CD4-positive, alpha-beta T cell treated with Interferon gamma for 1 hour (primary cell): Measurements from ENCODE around the gene NAV2.
"Not testable (repeated sequence)": the region's sequence is repeated elsewhere in the genome, so short reads cannot be mapped to it uniquely, and the experiment has no call there.

ENCODE experiments used
- DNase-seq: peaks from one replicate; pipeline ENCODE4 v3.0.0-alpha.2; 2020

NAV2 gene

DNA sequence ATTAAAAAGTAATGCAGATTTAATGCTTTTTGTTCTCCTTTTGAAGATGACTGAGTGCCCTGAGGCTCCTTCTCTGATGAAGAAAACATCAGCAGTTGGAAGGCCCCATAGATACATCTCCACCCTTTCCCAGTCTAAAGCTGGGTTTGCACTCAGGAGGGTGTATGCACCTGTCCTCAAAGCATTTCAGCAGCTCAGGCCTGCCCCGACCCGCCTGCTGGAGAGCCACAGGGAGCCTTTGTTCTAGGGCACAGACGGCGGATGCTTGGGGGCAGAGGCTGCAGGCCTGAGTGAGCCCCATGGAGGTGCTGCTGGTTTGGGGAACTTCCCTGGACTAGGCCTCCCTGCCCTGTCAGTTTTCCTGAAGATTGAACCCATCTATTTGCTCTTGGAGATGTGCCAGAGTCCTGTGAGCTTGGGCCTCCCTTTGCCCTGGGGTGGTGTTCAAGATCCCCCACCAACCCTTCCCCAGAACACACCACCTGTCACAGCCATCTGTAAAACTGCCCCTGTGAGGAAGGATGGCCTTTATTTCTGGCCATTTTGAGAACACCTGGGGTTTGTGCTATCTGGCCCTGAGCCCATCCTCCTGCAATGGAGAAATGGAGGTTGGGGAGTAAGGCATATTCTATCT lies 160.0 kb downstream of the NAV2 start:
- no peak for DNase-seq

DNA sequence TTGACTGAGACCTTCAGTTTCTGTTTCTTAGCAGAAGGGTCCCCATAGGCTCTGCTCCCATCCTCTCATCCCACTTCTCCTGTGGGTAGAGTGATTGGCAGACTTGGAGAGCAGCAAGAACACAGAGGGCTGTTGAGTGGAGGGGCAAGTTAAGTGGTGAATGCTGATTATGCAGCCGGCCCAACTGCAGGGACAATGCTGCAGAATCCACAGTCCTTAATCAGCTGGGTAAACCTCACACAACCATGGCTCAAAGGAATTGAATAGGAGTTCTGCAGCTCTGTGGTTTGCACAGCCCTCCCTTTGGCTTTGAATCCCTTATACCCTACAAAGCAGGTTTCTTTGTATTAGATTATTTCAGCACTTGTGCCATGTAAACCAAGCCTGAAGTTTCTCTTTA lies 161.1 kb downstream of the NAV2 start:
- DNase-seq, result no peak

DNA sequence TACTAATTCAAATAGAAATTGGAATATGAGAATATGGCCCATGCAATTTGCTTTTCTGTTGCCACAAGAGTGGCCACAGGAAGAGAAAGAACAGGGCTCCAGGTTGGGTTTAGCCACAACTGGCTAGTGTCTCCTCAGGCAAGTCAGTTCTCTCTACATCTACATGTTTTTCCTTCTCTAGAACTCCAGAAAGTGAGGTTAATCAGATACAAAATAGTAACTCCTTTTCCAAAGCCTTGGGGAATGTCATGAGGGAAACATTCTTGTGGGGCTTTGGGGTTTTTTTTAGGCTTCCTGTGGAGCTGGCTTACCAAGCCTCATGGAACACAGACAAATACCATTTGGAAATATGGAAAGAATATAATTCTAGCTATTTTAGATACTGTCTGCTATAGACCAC lies 161.6 kb downstream of the NAV2 start:
- no peak for DNase-seq

DNA sequence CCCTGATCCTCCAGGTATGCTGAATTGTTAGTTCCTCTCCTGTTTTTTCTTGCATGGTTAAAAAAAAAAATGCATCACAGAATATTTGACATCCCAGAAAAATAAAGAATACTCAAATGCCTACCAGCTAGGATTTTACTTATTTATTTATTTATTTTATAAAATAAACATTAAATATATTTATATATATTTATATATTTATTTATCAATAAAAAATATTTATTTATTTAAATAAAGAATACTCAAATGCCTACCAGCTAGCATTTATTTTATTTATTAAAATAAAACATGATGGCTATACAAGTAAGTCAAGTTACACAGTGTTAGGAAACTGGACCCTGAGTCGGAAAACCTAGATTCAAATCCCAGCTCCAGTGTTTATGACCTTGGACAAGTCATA lies 164.1 kb downstream of the NAV2 start:
- no peak for DNase-seq

DNA sequence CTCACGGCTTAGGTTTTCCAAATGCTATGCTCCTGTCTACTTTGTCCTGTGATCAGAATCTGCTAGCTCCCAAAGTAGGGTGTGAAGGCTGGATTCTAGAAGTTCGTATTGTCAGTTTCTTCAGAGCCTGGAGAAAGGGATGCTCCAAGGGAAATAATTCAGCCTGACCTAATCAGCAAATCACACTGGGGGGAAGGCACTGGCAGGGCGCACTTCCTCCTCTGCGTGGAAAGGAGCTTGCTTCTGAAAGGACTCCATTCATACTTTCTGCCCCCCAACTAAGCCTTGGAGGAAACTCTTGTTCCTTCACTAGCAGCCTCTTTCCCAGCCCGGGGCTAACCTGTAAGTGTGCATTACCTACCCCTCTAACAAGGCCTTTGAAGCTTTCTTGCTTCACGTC lies 165.9 kb downstream of the NAV2 start:
- no peak for DNase-seq

DNA sequence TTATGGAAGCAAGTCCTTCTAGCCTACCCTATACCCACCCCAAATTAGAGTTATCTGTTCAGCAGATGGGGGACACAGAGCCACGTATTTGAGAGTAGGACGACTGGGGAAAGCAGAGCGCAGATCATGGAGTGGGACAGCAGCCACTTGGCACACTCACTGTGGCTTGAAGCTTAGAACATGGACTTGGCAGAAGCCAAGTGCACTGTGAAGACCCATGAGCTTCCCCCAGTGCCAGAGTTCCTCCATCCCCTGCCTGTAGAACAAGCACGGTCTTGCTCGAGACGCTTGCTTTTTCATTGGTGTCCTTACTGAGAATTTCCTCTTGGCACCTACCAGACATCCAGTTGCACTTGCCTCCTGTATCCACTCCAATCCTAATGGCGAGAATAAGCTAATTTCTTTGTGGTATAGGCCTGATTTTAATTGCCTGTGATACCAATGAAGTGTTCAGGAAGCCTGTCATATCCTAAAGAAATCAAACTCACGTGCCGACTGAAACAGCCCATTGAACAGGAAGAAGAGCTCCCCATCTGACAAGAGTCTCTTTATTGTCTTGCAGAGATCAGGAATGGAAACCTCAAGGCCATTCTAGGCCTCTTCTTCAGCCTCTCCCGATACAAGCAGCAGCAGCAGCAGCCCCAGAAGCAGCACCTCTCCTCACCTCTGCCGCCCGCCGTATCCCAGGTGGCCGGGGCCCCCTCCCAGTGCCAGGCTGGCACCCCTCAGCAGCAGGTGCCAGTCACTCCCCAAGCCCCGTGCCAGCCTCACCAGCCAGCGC lies 166.9 kb downstream of the NAV2 start:
- no peak for DNase-seq

DNA sequence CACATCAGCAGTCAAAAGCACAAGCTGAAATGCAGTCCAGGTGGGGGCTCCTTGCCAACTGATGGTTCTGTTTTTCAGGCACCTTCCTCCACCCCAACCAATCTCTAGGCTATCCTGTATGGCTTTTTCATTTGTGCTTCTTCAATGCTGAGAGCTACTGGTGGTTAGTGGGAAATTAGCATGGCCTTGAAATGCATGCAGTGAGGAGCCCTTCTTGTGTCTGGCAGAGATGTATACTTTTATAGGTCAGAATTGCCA lies 167.4 kb downstream of the NAV2 start:
- DNase-seq, result no peak

DNA sequence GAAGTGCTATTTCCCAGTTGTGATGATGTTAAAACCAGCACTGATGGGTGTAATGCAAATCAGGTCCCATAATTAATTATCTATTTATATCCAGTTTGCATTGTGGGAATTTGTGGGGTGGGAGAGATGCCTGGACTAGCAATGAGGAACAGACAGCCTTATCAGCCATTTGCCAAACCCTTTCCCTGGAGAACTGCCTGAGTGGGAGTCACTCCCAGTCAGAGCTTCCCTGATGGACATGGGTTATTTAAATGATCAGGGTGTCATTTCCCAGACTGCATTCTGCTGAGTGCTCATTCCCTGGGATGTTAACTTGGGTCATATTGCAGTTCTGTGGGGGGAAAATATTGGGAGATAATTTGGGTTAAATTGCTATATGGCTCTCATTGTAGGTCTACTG lies 168.5 kb downstream of the NAV2 start:
- DNase-seq, result no peak

DNA sequence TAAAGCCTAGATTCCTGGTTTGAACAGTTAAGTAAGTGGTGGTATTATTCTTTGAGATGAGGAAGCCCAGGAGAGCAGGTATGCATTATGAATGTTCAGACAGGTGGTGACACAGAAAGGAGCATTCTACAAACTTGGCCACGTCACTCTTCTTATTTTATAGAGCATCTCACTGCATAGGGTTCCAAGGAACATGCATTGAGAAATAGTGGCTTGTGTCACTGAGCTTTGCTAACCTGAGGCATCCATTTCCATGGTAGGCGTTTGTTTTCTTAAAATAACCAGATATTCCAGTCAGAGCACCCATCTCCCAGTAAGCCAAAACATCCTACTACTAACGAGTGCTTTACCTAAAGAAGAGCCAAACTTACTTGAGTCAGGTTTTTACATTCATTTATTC lies 169.7 kb downstream of the NAV2 start:
- DNase-seq, result no peak

DNA sequence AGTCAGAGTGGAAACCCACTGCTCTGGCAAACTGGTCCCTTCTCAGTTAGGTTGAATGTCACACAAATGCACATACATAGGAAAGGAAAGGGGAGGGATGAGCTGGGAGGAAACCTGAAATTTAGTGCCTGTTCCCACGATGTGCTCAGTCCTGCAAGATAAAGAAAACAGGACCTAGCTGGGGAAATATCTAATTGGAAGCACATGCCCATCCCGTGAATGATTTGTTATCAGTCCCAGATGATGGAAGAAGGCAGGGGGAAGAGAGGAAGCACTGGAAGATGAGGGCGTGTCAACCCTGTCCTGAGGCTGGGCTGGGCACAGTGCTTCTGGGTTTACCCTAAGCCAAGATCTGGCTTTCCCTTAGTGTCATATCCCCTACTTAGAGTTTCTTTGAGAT lies 173.9 kb downstream of the NAV2 start:
- DNase-seq, result no peak

DNA sequence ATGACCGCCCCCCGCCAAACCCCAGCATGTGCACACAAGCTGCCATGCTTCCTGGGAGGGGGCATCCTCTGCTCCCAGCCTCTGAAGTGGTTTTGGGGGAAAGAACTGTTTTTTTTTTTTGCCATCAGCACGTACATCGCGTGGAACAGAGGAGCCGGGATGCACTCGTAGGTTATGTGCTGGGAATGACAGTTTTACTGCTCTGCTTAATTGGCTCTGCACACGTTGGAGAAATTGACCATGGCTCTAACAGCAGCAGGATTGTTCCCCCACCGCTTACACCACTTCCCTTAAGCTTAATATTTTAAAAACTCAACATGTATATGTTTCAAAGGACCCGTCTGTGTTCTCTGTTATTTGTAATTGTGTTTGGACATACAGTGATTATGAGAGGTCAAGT lies 175.2 kb downstream of the NAV2 start:
- no peak for DNase-seq

DNA sequence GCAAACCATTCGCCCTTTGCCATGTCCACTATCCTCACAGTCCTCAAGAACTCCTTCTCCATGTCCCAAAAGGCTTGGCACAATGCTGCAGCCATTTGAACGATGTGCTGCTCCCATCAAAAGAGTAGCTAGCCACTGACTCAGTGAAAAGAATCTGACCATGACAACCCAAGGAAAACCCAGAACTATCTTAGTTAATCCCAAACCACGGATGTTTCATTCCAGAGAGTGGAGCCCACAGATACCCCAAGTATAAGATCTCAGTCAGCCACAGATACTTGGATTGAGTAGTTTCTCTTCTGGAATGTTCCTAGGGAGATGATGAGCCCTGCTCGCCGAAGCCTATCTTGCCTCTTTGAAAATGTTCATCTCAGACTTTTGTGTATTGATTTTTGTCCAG lies 176.9 kb downstream of the NAV2 start:
- no peak for DNase-seq

DNA sequence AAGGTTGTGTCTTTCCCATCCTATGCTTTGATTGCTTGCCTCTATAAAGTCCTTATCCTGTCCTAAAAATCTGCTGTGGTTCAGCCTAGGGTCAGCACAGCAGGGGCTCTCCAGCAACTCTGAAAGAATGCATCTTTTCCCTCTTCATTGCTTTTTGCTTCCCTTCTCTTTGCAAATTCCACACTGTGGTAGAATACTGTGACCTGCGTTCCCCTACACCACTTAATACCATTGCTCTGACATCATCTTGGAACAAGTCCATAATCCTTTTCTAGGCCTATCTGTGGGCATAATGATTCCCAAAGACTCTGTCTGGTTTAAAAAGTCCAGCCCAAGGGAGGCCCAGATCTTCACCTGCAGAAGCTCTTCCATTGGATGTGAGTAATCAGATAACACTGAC lies 177.7 kb downstream of the NAV2 start:
- no peak for DNase-seq

DNA sequence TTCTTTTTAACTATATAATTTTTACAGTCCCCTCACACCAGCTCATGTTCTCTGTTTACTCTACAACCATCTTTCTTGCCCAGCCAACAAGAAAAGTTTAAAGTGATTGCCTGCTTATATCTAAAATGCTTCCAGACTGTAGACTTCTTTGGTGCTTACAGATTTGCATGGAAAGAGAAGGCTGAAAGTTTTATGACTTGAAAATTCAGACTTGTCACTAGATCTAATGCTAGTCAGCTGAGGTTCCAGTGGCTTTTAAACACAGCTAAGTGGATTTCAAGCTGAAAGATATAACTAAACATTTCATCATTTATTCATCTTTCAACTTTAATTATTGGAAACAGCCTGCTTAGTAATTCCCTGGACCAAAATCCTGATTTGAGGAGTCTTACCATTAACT lies 178.4 kb downstream of the NAV2 start:
- DNase-seq, result no peak

DNA sequence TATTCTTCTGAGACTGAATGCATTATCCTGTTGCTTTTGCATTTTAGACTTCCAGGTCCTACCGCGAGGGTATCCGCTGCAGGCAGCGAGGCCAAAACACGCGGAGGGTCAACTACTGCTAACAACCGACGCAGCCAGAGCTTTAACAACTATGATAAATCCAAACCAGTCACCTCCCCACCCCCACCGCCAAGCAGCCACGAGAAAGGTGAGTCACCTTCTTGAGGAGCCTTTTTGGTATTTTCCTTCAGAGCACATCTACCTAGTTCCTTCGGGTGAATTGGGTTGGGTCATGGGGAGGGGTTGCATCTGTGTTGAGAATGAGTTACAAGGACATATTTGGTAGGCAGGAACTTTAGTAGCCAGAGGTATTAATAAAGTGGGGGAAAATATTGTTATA lies 179.8 kb downstream of the NAV2 start:
- no peak for DNase-seq

DNA sequence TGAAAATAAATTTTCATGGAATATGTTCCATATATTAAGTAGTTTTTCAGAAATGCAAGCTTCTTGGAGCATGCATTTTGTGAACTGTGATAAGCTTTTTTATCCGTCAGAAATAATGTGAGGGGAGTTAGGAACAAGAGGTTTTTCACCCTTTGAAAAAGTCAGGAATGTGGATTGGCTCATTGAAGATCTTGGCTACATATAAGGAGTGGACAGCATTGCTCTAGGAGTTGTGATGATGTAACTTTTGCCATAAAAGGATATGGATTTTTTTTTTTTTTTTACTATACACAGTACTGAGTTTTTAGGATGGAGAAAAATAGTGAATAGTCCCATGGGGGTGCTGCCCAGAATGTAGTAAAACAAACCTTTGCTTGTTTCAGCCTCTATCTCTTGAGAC lies 180.2 kb downstream of the NAV2 start:
- no peak for DNase-seq

DNA sequence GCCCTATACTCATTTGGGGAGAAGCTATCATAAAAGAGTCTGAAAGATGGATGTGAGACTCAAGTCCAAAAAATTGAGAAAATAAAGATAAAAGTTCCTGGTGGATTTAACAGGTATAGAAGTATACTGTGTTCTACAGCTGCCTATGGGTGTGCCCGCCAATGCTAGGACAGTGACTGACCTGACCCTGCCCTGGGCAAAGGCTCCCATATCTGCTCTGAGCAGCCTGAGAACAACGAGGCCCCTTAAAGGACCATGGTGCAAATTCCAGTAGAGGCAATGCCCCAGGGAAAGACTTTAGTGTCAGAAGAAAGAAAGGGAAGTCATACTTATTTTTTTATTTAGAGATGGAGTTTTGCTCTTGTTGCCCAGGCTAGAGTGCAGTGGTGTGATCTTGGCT lies 181.8 kb downstream of the NAV2 start:
- no peak for DNase-seq

DNA sequence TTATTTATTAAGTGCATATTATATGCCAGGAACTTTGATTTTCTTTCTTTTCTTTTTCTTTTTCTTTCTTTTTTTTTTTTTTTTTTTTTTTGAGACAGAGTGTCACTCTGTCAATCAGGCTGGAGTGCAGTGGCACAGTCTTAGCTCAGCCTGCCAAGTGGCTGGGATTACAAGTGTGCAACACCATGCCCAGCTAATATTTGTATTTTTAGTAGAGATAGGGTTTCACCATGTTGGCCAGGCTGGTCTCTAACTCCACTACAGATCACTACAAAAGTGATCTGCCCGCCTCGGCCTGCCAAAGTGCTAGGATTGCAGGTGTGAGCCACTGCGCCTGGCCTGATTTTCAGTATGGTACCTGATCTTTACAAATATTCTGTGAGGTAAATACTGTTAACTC lies 182.4 kb downstream of the NAV2 start:
- not testable (repeated sequence) for DNase-seq

DNA sequence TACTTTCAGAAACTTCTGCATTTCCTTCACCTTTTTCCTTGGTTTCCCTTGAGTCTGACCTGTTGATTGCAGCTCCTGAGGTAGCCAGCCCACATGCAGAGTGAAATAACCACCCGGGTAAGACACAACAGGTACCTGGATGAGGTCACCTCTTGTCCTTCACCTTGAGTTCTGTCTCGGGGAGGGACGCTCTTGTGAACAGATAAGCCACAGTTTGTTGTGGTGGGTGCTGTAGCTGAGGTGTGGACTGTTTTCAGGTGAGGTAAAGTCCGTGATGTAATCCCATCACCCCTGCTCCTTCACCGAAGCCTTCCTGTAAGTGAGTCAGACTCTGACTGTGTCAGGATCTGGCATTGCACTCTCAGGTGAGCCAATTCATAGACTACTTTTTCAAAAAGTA lies 183.1 kb downstream of the NAV2 start:
- DNase-seq, result no peak

DNA sequence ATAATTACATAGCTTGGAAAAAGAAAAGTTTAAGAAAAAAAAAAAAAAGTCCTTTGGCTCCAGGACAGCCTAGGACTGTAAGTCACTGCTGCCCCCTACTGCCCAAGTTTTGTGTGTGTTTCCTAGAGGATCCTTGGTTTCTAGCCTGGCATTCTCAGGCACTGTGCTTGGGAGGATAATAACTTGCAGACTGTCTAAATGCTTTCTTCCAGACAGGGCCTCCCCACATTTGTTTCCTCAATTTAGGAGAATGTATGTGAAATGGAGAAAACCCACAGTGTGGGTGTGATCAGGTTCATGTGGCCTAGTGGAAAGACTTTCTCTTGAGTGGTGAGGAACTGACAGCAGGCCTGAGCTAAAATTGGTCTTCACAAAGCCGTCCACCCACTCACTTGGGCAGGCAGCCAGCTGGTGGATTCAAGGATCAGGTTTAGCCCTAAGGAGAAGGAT lies 191.0 kb downstream of the NAV2 start:
- peak; percentile 16 for DNase-seq

DNA sequence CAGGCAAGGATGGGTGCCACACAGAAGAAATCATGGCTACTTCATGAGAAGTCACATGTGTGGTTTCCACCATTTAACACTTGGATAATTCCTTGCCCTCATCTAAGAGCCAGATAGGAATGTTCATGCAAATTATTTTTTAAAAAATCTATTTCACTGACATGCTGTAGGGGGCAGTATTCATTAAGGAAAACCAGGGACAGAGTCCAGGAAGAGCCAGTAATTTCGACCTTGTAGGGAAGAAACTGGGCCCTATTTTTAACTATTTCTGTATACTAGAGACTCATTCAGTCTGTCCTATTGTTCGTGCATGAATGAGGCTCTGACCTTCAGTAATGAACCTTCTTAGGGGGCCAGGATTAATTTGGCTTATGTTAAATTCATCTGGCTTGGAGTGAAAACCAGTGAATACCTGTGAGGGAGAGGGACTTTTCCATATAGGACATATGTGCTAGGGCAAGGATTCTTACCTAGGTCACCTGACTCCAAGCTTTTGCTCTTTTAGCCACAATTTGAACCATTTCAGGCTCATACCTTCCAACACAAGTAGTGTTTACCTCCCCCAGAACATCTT lies 192.7 kb downstream of the NAV2 start:
- no peak for DNase-seq

DNA sequence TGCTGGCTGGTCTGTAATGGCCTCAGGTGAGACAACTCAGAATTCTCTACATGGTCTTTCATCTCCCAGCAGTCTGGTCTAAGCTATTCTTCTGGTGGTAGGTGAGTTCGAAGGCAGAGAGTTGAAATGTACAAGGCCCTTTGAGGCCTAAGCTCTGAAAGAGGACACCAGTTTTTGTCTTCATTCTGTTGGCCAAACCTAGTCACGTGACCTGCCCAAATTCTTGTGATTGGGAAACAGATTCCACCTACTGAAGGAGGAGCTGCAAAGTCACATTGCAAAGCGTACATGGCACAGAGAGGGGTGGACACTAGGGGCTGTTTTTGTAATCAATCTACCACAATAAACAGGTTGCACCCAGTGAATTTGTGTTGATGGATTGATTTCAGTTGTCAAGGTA lies 193.5 kb downstream of the NAV2 start:
- no peak for DNase-seq

DNA sequence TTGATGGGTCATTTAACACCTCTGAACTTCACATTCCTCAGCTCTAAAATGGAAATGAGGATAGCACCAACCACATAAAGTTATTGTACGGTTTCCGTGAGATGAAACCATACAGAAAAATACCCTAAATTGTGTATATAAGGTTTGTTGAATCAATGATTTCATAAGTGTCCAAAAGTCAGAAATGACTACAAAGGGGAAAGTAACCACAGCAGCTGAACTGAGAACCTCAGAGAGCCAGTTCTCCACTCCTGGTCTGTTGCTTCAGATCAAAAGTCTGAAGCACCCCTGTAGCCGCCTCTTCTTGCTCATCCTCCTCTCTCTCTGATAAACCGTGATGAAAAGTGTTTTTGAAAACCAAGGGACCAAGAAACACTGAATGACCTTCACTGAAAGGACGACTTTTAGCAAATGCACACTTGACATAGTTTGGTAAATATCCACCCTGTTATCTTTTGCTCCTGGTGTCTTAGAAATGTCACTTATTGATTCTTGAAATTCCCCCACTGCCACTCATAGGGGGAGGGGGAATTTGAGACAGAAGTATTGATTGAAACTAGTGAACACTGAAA lies 194.5 kb downstream of the NAV2 start:
- no peak for DNase-seq

DNA sequence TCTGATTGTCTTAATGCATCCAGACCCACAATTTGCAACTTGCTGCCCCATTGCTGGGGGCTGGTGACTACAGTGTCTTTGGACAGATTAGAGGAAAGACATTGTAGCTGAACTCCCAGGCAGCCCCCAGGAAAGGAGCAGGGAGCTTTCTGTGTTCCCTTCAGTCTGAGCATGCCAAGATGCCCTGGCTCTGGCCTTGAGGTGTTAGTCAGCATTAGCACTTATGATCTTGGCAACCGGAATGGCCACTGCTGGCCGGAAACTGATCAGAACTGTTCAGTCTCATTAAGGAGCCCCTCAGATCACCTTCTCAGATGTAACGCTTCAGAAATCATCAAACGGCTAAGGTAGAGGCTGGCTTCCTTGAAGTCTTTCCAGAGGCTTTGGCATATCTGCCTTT lies 195.2 kb downstream of the NAV2 start:
- no peak for DNase-seq

DNA sequence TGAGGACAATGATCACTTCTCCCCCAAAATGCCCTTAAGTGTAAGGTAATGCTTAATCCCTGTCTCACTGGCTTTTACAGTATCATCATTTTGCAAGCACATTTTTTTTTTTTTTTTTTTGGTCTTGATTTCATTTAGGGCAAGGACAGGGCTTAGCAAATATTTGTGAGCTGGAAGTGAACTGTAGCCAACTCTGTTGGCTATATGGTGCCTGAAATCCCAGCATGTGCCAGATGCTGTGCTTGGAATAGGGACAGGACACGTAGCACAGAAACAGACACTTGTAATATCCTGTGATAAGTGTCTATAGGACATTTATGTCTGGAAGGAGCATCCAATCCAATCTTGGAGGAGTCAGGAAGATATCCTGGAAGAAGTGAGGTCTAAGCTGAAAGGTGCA lies 198.3 kb downstream of the NAV2 start:
- DNase-seq, result no peak
